Retinal pigment epithelial cell (primary cell): ENCODE results near the gene GALNT18.

Source experiments
- DNase-seq: peaks from one replicate; pipeline ENCODE4 v3.0.0-alpha.2; 2010; ENCODE audit warnings: low read depth
- H3K4me3 ChIP-seq: 2 replicates; pipeline ENCODE4 v1.5.1; 2011; ENCODE audit warnings: mild to moderate bottlenecking, low read length, control low read depth, moderate library complexity
- CTCF ChIP-seq: conservative IDR thresholded peaks from 2 replicates; pipeline ENCODE4 v1.5.1; 2011; ENCODE audit warnings: low read depth, low read length, control low read depth, inconsistent platforms

Gene GALNT18

DNA sequence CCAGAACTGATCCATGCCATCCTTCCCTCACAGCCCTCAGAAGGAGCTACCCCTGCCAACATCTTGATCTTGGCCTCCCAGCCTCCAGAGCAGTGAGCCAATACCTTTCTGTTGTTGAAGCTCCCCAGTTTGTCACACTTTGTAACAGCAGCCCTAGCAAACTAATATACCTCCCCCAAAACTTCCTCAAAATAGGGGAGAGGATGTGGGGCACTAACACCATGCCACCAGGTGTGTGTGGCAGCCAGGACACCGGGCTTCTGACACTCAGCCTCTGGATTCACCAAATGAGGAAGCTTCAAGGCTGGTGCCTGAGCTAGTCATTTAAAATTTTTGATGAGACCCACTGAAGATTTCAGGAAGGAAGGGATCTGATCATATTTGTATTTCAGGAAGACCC lies 353.7 kb downstream of the GALNT18 start:
- TF ChIP-seq CTCF: no peak
- no peak overlapping the region for H3K4me3 ChIP-seq
- no peak for DNase-seq

DNA sequence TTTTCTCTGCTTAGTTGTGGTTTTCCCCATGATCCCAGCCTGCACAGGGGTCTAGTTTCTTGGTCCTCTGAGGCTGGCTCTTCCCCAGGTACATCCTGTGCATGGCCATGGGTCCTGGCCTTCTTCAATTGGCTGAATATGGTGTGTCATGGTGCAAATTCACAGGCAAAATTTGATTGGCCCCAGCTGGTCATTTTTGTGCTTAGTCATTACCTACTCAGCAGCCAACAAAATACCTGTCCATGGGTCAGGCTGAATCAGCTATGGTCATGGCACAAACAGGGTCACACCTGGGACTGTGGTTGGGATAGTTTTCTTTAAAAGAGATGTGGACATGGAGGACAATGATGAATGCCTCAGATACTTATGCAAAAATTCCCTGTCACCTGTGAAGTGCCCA lies 354.5 kb downstream of the GALNT18 start:
- DNase-seq: no peak
- TF ChIP-seq CTCF: no peak
- no peak overlapping the region for H3K4me3 ChIP-seq

- peak; percentile 84 for TF ChIP-seq CTCF
- H3K4me3 ChIP-seq: no peak overlapping the region
- DNase-seq: no peak
Observed at GRCh38 chr11:11265994-11266606, 355.7 kb downstream of the GALNT18 start.

DNA sequence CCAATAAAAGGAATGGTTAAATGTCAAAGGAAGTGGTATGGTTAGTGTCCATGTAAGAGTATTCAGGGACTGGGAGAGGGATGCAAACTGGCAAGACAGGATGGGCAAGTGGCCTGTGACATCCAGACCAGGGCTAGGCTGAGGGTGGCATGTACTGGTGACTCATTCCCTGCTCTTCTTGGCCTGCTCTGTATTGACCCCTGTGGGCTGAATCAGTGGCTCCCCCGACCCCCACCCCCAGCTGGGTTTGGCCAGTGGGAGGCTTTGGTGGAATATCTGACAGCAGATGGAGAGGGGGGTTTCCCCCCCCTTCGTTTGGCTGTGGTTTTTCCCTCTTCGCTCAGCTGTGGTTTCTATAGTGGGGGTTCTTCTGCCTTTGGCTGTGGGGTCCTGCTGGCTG lies 356.5 kb downstream of the GALNT18 start:
- no peak for DNase-seq
- no peak for TF ChIP-seq CTCF

DNA sequence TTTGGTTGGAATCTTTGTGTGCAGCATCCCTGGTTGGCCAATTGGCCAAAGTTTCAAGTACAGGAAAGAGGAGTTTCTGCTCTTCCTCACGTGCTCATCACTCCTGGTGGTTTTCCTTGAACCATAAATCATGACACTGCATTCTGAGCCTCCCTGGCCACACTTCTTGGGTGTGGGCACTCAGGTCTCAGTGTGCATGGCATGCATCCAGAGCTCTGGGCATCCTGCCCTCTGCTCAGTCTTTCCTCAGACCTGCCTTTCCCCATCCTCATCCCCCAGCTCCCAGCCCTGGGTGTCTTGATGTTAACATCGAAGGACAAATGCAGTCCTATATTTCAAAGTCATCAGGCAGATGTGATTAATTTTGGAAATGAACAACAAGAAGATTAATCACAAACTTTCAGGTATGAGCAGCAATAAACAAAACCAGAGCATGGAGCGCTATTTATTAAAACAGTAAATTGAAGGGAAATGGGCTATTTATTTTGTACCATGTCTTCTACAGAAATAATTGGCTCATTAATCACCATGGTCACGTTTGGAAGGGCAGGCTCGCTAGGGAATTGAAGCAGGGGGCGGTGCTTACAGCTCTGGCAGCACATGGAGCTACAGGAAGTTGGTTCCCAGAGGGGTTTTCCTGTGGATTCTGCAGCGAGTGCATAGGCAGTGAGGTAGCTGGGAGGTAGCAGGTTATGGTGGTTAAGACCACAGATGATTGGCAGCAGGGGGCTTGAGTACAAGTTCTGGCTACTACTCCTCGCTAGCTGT lies 358.4 kb downstream of the GALNT18 start:
- no peak for TF ChIP-seq CTCF
- H3K4me3 ChIP-seq: no peak overlapping the region
- DNase-seq: no peak

More for the DNA sequence above, 356.5 kb downstream of the GALNT18 start:
- no peak overlapping the region for H3K4me3 ChIP-seq

DNA sequence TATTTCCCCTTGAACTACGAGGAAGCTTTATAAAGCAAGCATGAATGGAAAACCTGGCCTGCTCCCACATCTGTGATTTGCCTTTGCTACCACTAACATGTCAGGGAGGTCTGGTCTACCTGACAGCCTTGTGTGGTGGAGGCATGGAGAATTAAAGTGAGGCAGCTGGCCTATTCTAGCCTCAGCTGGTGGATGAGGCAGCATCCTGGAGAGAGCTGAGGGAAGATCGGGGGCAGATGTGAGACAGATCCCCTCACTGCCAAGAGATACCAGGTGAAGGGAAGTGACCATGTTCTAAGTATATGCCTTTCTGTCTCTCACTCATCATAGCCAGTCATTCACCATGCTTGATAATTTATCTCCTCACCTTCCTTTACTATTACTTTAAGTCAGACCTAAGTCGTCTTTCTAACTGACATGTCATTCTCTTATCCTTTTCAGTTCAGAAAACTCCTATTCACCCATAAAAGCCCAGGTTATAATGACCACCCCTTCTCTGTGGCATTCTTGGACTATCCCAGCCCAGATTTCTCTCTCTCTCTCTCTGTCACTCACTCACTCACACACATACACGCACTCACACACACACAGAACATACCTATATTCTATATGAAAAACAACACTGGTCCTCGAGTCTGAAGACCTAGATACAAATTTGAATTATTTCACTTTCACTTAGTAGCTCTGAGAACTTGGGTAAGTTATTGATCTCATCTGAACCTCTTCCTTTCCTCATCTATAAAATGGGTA lies 359.5 kb downstream of the GALNT18 start:
- no peak for DNase-seq
- TF ChIP-seq CTCF: no peak
- H3K4me3 ChIP-seq: no peak overlapping the region
